NB4 (cell line): ENCODE measurements around the gene SLC9C1.

Experiments used
- MAX ChIP-seq: IDR thresholded peaks from 2 replicates; pipeline ENCODE4 v1.6.1; 2011; ENCODE audit warnings: low read depth, low read length
- MYC ChIP-seq: IDR thresholded peaks from 2 replicates; pipeline ENCODE4 v1.6.1; 2011; ENCODE audit warnings: low read depth, low read length
- POLR2A ChIP-seq: IDR thresholded peaks from 2 replicates; pipeline ENCODE4 v1.6.1; 2011; ENCODE audit warnings: mild to moderate bottlenecking; ENCODE audit not compliant: insufficient read length; ENCODE audit errors: extremely low read depth
- TF ChIP-seq, protein P1 (sequence below): IDR thresholded peaks from one replicate; pipeline ENCODE4 v1.5.1; 2012; ENCODE audit warnings: low read depth, low read length

DNA sequence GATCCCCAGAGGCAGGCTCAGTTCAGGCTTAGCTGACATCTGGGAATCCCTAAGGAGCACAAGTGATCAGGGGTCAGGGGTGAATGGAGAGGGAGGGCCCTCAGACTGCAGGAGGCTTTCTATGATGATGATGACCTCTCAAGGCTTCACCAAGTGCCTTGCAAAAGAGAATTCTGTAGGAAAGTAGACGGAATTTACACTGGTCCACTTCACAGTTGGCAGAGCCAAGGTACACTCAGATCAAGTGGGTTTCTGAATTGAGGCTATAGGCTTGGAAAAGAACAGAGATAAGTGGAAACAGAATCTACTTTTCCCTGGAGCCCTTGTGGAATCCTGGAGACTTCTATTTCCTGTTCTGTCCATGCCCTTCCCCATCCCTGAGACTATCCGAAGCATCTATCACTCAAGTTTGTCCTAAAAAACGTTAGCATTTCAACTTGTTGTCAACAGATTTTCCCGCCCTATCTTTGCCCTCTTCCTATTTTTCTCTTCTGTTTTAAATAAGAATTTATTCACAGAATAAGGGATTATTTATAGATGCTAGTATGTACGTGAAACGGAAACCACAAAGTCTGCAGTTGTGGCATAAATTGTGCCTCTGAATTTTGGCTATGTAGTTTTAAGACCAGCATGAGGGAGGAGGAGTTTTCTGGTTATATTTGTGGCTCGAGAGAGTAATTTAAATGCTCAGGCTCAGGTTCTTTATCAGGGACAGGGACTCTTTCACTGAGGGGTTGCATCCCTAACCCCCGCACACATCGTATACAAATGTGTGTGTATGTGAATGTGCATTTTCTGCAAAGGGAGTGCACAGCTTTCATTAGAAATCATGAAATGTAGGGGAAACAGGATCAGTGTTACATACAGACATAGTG is 173.8 kb downstream of the SLC9C1 start:
- TF ChIP-seq POLR2A (no peak), MAX (no peak), MYC (no peak)
- TF ChIP-seq, protein P1, sequence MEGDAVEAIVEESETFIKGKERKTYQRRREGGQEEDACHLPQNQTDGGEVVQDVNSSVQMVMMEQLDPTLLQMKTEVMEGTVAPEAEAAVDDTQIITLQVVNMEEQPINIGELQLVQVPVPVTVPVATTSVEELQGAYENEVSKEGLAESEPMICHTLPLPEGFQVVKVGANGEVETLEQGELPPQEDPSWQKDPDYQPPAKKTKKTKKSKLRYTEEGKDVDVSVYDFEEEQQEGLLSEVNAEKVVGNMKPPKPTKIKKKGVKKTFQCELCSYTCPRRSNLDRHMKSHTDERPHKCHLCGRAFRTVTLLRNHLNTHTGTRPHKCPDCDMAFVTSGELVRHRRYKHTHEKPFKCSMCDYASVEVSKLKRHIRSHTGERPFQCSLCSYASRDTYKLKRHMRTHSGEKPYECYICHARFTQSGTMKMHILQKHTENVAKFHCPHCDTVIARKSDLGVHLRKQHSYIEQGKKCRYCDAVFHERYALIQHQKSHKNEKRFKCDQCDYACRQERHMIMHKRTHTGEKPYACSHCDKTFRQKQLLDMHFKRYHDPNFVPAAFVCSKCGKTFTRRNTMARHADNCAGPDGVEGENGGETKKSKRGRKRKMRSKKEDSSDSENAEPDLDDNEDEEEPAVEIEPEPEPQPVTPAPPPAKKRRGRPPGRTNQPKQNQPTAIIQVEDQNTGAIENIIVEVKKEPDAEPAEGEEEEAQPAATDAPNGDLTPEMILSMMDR, result no peak
